Fibroblast of pulmonary artery (primary cell): Measurements from ENCODE around the gene ACRBP.

Source experiments
- DNase-seq: peaks from one replicate; pipeline ENCODE4 v3.0.0-alpha.2; 2010; ENCODE audit warnings: low read depth
- H3K4me3 ChIP-seq: replicated peaks from 2 replicates; pipeline ENCODE4 v1.5.1; 2011; ENCODE audit warnings: low read depth, mild to moderate bottlenecking, control low read depth, low read length, moderate library complexity
- CTCF ChIP-seq: IDR thresholded peaks from 2 replicates; pipeline ENCODE4 v1.5.1; 2011; ENCODE audit warnings: mild to moderate bottlenecking, control low read depth, low read length, inconsistent platforms; ENCODE audit errors: missing control alignments

ACRBP gene

GRCh38 chr12:6667559-6668210 lies 20.5 kb upstream of the ACRBP start:
- peak; percentile 21 for TF ChIP-seq CTCF
- DNase-seq: no peak
- H3K4me3 ChIP-seq: no peak overlapping the region

GRCh38 chr12:6666211-6666610 lies 19.0 kb upstream of the ACRBP start:
- no peak for DNase-seq
- H3K4me3 ChIP-seq: no peak overlapping the region
- no peak for TF ChIP-seq CTCF

- H3K4me3 ChIP-seq: no peak overlapping the region
- no peak for TF ChIP-seq CTCF
- no peak for DNase-seq
Measured at GRCh38 chr12:6664902-6665301, 17.7 kb upstream of the ACRBP start.

- DNase-seq: peak; percentile 100
Measured at GRCh38 chr12:6662906-6663742, 15.9 kb upstream of the ACRBP start, which contains the start of gene ING4. ING4 (minus strand) TSS chr12:6663119; CDS start chr12:6663101, 18 bp downstream.

GRCh38 chr12:6662602-6662905 lies 15.3 kb upstream of the ACRBP start:
- H3K4me3 ChIP-seq: peak overlapping the region; percentile 93
- no peak for DNase-seq
- no peak for TF ChIP-seq CTCF

More at GRCh38 chr12:6662906-6663742, 15.9 kb upstream of the ACRBP start, which contains the start of gene ING4:
- H3K4me3 ChIP-seq: peak within 1 kb of the TSS; percentile 93
- no peak for TF ChIP-seq CTCF

GRCh38 chr12:6653987-6654386 lies 6.8 kb upstream of the ACRBP start:
- no peak overlapping the region for H3K4me3 ChIP-seq
- no peak for DNase-seq
- TF ChIP-seq CTCF: no peak
